Measurements from ENCODE around the gene UBE2E2.

- TF ChIP-seq, protein P1, sequence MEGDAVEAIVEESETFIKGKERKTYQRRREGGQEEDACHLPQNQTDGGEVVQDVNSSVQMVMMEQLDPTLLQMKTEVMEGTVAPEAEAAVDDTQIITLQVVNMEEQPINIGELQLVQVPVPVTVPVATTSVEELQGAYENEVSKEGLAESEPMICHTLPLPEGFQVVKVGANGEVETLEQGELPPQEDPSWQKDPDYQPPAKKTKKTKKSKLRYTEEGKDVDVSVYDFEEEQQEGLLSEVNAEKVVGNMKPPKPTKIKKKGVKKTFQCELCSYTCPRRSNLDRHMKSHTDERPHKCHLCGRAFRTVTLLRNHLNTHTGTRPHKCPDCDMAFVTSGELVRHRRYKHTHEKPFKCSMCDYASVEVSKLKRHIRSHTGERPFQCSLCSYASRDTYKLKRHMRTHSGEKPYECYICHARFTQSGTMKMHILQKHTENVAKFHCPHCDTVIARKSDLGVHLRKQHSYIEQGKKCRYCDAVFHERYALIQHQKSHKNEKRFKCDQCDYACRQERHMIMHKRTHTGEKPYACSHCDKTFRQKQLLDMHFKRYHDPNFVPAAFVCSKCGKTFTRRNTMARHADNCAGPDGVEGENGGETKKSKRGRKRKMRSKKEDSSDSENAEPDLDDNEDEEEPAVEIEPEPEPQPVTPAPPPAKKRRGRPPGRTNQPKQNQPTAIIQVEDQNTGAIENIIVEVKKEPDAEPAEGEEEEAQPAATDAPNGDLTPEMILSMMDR (conservative IDR thresholded peaks at IDR 0.05 in 1 of 2, IDR thresholded peaks at IDR 0.05 in 1 of 2; ENCODE audit: extremely low read depth in 1 of 2, insufficient read depth in 1 of 2, low read depth in 1 of 2, low read length in 2 of 2): no peak
- no peak for TF ChIP-seq EZH2 (IDR thresholded peaks at IDR 0.05; ENCODE audit: borderline replicate concordance, low read length)
Observed at GRCh38 chr3:23566499-23566898, 363.4 kb downstream of the UBE2E2 start.
